ENCODE results near the gene LCN12.

GRCh38 chr9:136965771-136966484 lies 13.9 kb downstream of the LCN12 start:
- TF ChIP-seq EZH2 (IDR thresholded peaks at IDR 0.05; ENCODE audit: low read length, missing control alignments), result no peak
- TF ChIP-seq CTCF (conservative IDR thresholded peaks at IDR 0.05 in 1 of 2, IDR thresholded peaks at IDR 0.05 in 1 of 2; ENCODE audit: low read depth in 1 of 2, low read length in 2 of 2), result no peak
